Prostate gland (tissue), 2 donors: ENCODE data around the gene VWA1.

Experiments
- POLR2AphosphoS5 ChIP-seq: sonication (generic); formaldehyde crosslinking; IDR thresholded peaks from one replicate; pipeline ENCODE4 v1.6.1; 2017; ENCODE audit warnings: antibody characterized with exemption
- TF ChIP-seq, protein P1 (sequence below), 4 experiments: fragments of 200-600 bp in 2 of 4; fragments of 450-650 bp in 2 of 4; sonication (generic) in 2 of 4; IDR thresholded peaks; 1 replicate in 3 of 4; 2 replicates in 1 of 4; pipeline ENCODE4 v1.5.1; 2016 to 2019; ENCODE audit warnings: antibody characterized with exemption in 4 of 4, mild to moderate bottlenecking in 2 of 4, moderate library complexity in 2 of 4

DNA sequence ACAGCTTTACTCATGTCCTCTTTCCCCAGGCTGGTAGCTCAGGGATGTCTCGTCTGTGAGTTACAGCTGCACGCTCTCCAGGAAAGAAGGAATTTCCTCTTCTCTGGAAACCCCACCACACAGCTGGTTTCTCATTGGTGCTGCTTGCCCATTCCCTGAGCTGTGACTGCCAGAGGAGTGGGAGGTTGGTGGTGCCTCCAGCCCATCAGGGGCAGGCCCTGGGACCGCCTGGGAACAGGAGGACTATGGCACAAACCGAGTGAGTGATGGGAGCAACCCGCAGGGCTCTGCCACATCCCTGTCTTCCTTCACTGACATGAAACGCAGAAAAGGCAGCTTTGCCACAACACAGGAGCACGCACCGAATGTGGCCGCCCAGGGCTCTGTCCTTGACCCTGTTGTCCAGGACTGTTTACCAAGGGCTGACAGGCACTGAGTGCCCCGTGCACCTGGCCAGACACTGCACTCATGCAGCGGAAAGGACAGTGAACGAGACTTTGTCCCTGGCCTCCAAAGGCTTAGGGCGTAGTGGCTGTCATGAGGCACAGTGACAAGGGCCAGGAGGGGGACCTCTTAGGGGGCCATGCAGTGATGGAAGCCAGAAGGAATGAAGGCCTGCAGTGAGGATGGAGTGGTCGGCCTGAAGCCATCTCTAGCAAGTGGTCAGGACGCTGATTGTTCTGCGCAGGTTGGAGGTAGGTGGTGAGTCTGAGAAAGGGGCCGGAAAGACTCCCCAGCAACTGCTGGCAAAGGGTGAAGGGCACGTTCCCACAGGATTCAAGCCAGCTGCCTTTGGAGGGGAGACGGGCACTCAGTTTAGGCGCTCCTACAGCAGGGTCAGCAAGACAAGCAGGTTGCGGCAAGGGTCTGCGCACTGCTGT lies 34.7 kb upstream of the VWA1 start:
- TF ChIP-seq, protein P1, sequence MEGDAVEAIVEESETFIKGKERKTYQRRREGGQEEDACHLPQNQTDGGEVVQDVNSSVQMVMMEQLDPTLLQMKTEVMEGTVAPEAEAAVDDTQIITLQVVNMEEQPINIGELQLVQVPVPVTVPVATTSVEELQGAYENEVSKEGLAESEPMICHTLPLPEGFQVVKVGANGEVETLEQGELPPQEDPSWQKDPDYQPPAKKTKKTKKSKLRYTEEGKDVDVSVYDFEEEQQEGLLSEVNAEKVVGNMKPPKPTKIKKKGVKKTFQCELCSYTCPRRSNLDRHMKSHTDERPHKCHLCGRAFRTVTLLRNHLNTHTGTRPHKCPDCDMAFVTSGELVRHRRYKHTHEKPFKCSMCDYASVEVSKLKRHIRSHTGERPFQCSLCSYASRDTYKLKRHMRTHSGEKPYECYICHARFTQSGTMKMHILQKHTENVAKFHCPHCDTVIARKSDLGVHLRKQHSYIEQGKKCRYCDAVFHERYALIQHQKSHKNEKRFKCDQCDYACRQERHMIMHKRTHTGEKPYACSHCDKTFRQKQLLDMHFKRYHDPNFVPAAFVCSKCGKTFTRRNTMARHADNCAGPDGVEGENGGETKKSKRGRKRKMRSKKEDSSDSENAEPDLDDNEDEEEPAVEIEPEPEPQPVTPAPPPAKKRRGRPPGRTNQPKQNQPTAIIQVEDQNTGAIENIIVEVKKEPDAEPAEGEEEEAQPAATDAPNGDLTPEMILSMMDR (IDR thresholded peaks at IDR 0.05): no peak
- TF ChIP-seq POLR2AphosphoS5: no peak
